PC-9 (cell line): ENCODE data around the gene DNTT. TPM values are rescaled to one million over a fixed set of nuclear protein-coding genes. Genes with fewer than 3 reads are reported as not detected.

Experiments
- BruUV-seq: library from RNA; stranded (reverse); fragments of 400-500 nt; replicated peaks from 2 replicates; lab custom pipeline; 2021; lab: Mats Ljungman, UMichigan
- CTCF ChIA-PET: fragments of 300-600 bp; sonication (Branson Sonifier 250); formaldehyde crosslinking; loops from one replicate; lab custom pipeline; 2022; ENCODE audit warnings: antibody characterized with exemption; lab: Charles Lee
- POLR2A ChIA-PET: fragments of 300-600 bp; sonication (Branson Sonifier 250); formaldehyde crosslinking; loops from one replicate; lab custom pipeline; 2022; ENCODE audit warnings: antibody characterized with exemption; ENCODE audit not compliant: unreplicated experiment; lab: Charles Lee
- DNase-seq, 2 experiments: peaks; one replicate each; pipeline versions ENCODE4 v3.0.0 to v3.0.0-alpha.2; 2015 to 2022; ENCODE audit warnings: mixed read lengths in 1 of 2
- H2AFZ ChIP-seq: fragments of 200-600 bp; sonication (generic); 2 replicates; pipeline ENCODE4 v1.8.1; 2017; ENCODE audit warnings: antibody characterized with exemption
- H3F3A ChIP-seq: fragments of 200-600 bp; sonication (generic); 2 replicates; pipeline ENCODE4 v1.8.1; 2017; ENCODE audit warnings: antibody characterized with exemption, mild to moderate bottlenecking, low read depth; ENCODE audit not compliant: insufficient read depth
- H3K27ac ChIP-seq: fragments of 200-600 bp; sonication (generic); 2 replicates; pipeline ENCODE4 v1.6.1; 2016; ENCODE audit warnings: mixed run types
- H3K27me3 ChIP-seq: fragments of 200-600 bp; sonication (generic); 2 replicates; pipeline ENCODE4 v1.6.1; 2016; ENCODE audit warnings: low read depth, mixed run types; ENCODE audit not compliant: insufficient read depth
- H3K36me3 ChIP-seq: fragments of 200-600 bp; sonication (generic); 2 replicates; pipeline ENCODE4 v1.6.1; 2016; ENCODE audit warnings: low read depth, mixed run types
- H3K4me1 ChIP-seq: fragments of 200-600 bp; sonication (generic); replicated peaks from 2 replicates; pipeline ENCODE4 v1.6.1; 2016; ENCODE audit warnings: mixed run types; ENCODE audit not compliant: insufficient read depth
- H3K4me2 ChIP-seq: fragments of 200-600 bp; sonication (generic); 2 replicates; pipeline ENCODE4 v1.6.1; 2017; ENCODE audit warnings: mixed run types
- H3K4me3 ChIP-seq: fragments of 200-600 bp; sonication (generic); 2 replicates; pipeline ENCODE4 v1.6.1; 2016; ENCODE audit warnings: mixed run types
- H3K79me2 ChIP-seq: fragments of 200-600 bp; sonication (generic); 2 replicates; pipeline ENCODE4 v1.6.1; 2017; ENCODE audit warnings: low read depth, mixed run types
- H3K9me2 ChIP-seq: fragments of 200-600 bp; sonication (generic); 2 replicates; pipeline ENCODE4 v1.8.1; 2017; ENCODE audit warnings: mild to moderate bottlenecking; ENCODE audit not compliant: insufficient read depth
- H3K9me3 ChIP-seq: fragments of 200-600 bp; sonication (generic); 2 replicates; pipeline ENCODE4 v1.8.1; 2016; ENCODE audit warnings: low read depth; ENCODE audit not compliant: insufficient read depth
- H4K20me1 ChIP-seq: fragments of 200-600 bp; sonication (generic); 2 replicates; pipeline ENCODE4 v1.8.1; 2017; ENCODE audit not compliant: insufficient read depth
- EZH2 ChIP-seq: fragments of 200-600 bp; sonication (generic); IDR thresholded peaks from 2 replicates; pipeline ENCODE4 v1.8.0; 2017; ENCODE audit warnings: antibody characterized with exemption, low read depth
- intact Hi-C: fragments of 100-400 bp; cut with micrococcal nuclease; formaldehyde crosslinking; loops from one replicate; pipeline ENCODE4 v1.10.0; 2022; ENCODE audit not compliant: unreplicated experiment
- total RNA-seq: library from RNA; stranded (reverse); gene quantifications from 2 replicates; pipeline ENCODE4 v1.2.3, GENCODE V29; 2021
- TF ChIP-seq, protein P1 (sequence below): fragments of 200-600 bp; sonication (generic); conservative IDR thresholded peaks from 2 replicates; pipeline ENCODE4 v1.6.1; 2017; ENCODE audit warnings: mixed run types, antibody characterized with exemption, mild to moderate bottlenecking, moderate library complexity

The DNTT gene
- total RNA-seq, 1 experiment from 2014 or later: not detected

DNA sequence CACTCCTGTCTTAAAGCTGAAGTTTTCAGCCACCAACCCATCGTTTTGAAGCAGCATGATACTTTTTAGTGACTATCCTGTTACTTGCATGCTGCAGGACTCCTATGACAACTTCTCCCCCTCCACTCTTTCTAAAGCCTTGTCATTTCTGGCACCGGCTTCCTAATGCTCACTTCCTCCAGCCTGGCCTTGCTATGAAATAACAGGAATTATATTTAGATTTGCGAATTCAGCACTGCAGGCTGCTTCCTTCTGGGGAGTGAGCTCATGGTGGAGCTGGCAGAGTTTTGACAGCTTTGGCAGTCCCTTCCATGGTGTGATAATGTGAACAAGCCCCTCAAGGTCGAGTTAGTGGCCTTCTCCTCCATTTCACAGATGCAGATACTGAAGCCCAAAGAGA is 46.3 kb upstream of the DNTT start:
- H3K4me3 ChIP-seq: no peak overlapping the region
- no TSS peak for BruUV-seq
- no peak for TF ChIP-seq EZH2
- TF ChIP-seq, protein P1, sequence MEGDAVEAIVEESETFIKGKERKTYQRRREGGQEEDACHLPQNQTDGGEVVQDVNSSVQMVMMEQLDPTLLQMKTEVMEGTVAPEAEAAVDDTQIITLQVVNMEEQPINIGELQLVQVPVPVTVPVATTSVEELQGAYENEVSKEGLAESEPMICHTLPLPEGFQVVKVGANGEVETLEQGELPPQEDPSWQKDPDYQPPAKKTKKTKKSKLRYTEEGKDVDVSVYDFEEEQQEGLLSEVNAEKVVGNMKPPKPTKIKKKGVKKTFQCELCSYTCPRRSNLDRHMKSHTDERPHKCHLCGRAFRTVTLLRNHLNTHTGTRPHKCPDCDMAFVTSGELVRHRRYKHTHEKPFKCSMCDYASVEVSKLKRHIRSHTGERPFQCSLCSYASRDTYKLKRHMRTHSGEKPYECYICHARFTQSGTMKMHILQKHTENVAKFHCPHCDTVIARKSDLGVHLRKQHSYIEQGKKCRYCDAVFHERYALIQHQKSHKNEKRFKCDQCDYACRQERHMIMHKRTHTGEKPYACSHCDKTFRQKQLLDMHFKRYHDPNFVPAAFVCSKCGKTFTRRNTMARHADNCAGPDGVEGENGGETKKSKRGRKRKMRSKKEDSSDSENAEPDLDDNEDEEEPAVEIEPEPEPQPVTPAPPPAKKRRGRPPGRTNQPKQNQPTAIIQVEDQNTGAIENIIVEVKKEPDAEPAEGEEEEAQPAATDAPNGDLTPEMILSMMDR: no peak
- no peak overlapping the region for H3K4me2 ChIP-seq
- DNase-seq: no peak
- no peaks in the 10 kb centered on the region for H3K79me2 ChIP-seq
- no peak overlapping the region for H2AFZ ChIP-seq
- no peaks in the 10 kb centered on the region for H3K36me3 ChIP-seq
- H3K27me3 ChIP-seq: no peaks in the 10 kb centered on the region
- H3K9me2 ChIP-seq: no peaks in the 10 kb centered on the region
- H3F3A ChIP-seq: no peaks in the 10 kb centered on the region
- no peak overlapping the region for H3K27ac ChIP-seq
- intact Hi-C loops: no loop called here
- H4K20me1 ChIP-seq: no peaks in the 10 kb centered on the region
- CTCF ChIA-PET: no interaction called here
- H3K9me3 ChIP-seq: no peaks in the 10 kb centered on the region
- no peaks in the 10 kb centered on the region for H3K4me1 ChIP-seq
- POLR2A ChIA-PET: no interaction called here

GRCh38 chr10:96259150-96259549 is 45.1 kb upstream of the DNTT start:
- BruUV-seq: no TSS peak
- Histone ChIP-seq H2AFZ (no peak overlapping the region), H3K36me3 (no peaks in the 10 kb centered on the region), H3K4me1 (no peaks in the 10 kb centered on the region), H3K9me3 (no peaks in the 10 kb centered on the region), H3K9me2 (no peaks in the 10 kb centered on the region), H3K79me2 (no peaks in the 10 kb centered on the region), H3K4me3 (no peak overlapping the region), H3F3A (no peaks in the 10 kb centered on the region), H3K27me3 (no peaks in the 10 kb centered on the region), H3K4me2 (no peak overlapping the region), H3K27ac (no peak overlapping the region), H4K20me1 (no peaks in the 10 kb centered on the region)
- POLR2A ChIA-PET: no interaction called here
- DNase-seq: no peak
- CTCF ChIA-PET: no interaction called here
- no peak for TF ChIP-seq EZH2
- TF ChIP-seq, protein P1: no peak
- intact Hi-C loops: no loop called here

DNA sequence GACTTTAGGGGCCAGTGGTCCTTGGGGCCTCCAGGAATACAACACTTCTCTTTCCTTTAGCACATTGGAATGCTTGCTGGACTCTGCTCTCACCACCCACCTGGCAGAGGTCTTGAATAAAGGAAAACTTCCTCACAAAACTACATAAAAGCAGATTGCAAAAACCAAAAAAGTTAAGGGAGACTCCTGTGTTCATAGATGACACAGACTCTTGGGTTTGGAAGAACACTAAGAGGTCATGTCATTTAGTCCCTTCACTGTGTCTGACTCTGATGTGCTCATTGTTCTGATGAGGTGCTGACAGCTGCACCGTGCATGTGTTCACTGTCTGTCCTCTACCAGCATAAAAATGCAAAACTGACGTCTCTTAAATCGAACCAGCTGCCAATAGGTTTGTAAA is 44.2 kb upstream of the DNTT start:
- no peaks in the 10 kb centered on the region for H3F3A ChIP-seq
- POLR2A ChIA-PET: no interaction called here
- H3K4me1 ChIP-seq: no peaks in the 10 kb centered on the region
- no peaks in the 10 kb centered on the region for H3K36me3 ChIP-seq
- CTCF ChIA-PET: no interaction called here
- no peak overlapping the region for H3K4me3 ChIP-seq
- H4K20me1 ChIP-seq: no peaks in the 10 kb centered on the region
- no TSS peak for BruUV-seq
- intact Hi-C loops: no loop called here
- no peak for DNase-seq
- no peaks in the 10 kb centered on the region for H3K9me3 ChIP-seq
- H2AFZ ChIP-seq: no peak overlapping the region
- H3K27me3 ChIP-seq: no peaks in the 10 kb centered on the region
- no peak overlapping the region for H3K27ac ChIP-seq
- H3K9me2 ChIP-seq: no peaks in the 10 kb centered on the region
- TF ChIP-seq, protein P1: no peak
- TF ChIP-seq EZH2: no peak
- no peak overlapping the region for H3K4me2 ChIP-seq
- no peaks in the 10 kb centered on the region for H3K79me2 ChIP-seq
